A549 (cell line): ENCODE measurements around the gene PPIP5K2. TPM values are rescaled to one million over a fixed set of nuclear protein-coding genes. Genes with fewer than 3 reads are reported as not detected.

Experiments
- ATAC-seq, 2 experiments: fragments of 200-7000 bp in 1 of 2; fragments of >200 bp in 1 of 2; cut with Nextera tagmentation in 1 of 2; cut with Tn5 transposase in 1 of 2; 3 replicates each; pipeline versions ENCODE4 v1.8.0 to v1.9.1; 2018 to 2020; ENCODE audit warnings: mild to moderate bottlenecking in 1 of 2, moderate library complexity in 1 of 2
- CTCF ChIA-PET: fragments of 300-600 bp; sonication (Branson Sonifier 250); formaldehyde crosslinking; extraction: SDS; loops from one replicate; lab custom pipeline; 2021; ENCODE audit warnings: antibody characterized with exemption, inconsistent platforms; lab: Yijun Ruan, JAX
- POLR2A ChIA-PET: fragments of 350-600 bp; formaldehyde crosslinking; extraction: SDS; loops from one replicate; lab custom pipeline; 2021; ENCODE audit warnings: antibody characterized with exemption, inconsistent platforms; lab: Yijun Ruan, JAX
- DNase-seq, 2 experiments: peaks; one replicate each; pipeline versions ENCODE4 v3.0.0 to v3.0.0-alpha.2; 2011 to 2016; ENCODE audit warnings: low read depth in 1 of 2, low spot score in 1 of 2
- FAIRE-seq: peaks from 2 replicates; lab custom pipeline; 2011; peaks lifted over from hg19 to GRCh38; lab: Jason Lieb, UNC
- H3K27ac ChIP-seq, 2 experiments: fragments of >200 bp; sonication (Bioruptor Twin); formaldehyde crosslinking; 3 replicates each; pipeline ENCODE4 v1.5.1; 2016 to 2017
- H3K4me1 ChIP-seq: fragments of >200 bp; sonication (Bioruptor Twin); formaldehyde crosslinking; 3 replicates; pipeline ENCODE4 v1.6.1; 2016
- H3K4me2 ChIP-seq: fragments of >200 bp; sonication (Bioruptor Twin); formaldehyde crosslinking; 3 replicates; pipeline ENCODE4 v1.6.1; 2016
- H3K4me3 ChIP-seq: fragments of >200 bp; sonication (Bioruptor Twin); formaldehyde crosslinking; 3 replicates; pipeline ENCODE4 v1.5.1; 2016
- H3K9me3 ChIP-seq: fragments of >200 bp; sonication (Bioruptor Twin); formaldehyde crosslinking; 3 replicates; pipeline ENCODE4 v1.6.1; 2016
- E2F6 ChIP-seq: IDR thresholded peaks from 2 replicates; pipeline ENCODE4 v1.6.1; 2012; ENCODE audit warnings: low read depth, borderline replicate concordance
- EP300 ChIP-seq, 2 experiments: fragments of >200 bp; sonication (Bioruptor Twin); formaldehyde crosslinking; IDR thresholded peaks; 2 replicates in 1 of 2; 3 replicates in 1 of 2; pipeline ENCODE4 v1.6.1; 2016 to 2017
- FOSB ChIP-seq: fragments of 250-450 bp; sonication (Bioruptor Pico); IDR thresholded peaks from 2 replicates; pipeline ENCODE4 v1.5.0; 2020; ENCODE audit warnings: mild to moderate bottlenecking, moderate library complexity
- HMGXB4 ChIP-seq: fragments of 250-450 bp; sonication (Bioruptor Pico); IDR thresholded peaks from 2 replicates; pipeline ENCODE4 v1.5.0; 2021; ENCODE audit warnings: mild to moderate bottlenecking, moderate library complexity, borderline replicate concordance
- HOXA7 ChIP-seq: fragments of 250-450 bp; sonication (Bioruptor Pico); IDR thresholded peaks from 2 replicates; pipeline ENCODE4 v1.5.0; 2020; ENCODE audit warnings: mild to moderate bottlenecking, moderate library complexity
- HOXB5 ChIP-seq: fragments of 250-450 bp; sonication (Bioruptor Pico); IDR thresholded peaks from 2 replicates; pipeline ENCODE4 v1.5.0; 2020; ENCODE audit warnings: mild to moderate bottlenecking, moderate library complexity
- JUN ChIP-seq, 2 experiments: fragments of >200 bp; sonication (Bioruptor Twin); formaldehyde crosslinking; IDR thresholded peaks; 2 replicates in 1 of 2; 3 replicates in 1 of 2; pipeline ENCODE4 v1.6.1; 2016 to 2017
- KDM5A ChIP-seq: fragments of 200-600 bp; sonication (generic); IDR thresholded peaks from 2 replicates; pipeline ENCODE4 v1.6.1; 2016; ENCODE audit warnings: antibody characterized with exemption, mild to moderate bottlenecking
- MAX ChIP-seq: IDR thresholded peaks from 2 replicates; pipeline ENCODE4 v1.6.1; 2012
- MYC ChIP-seq: IDR thresholded peaks from 2 replicates; pipeline ENCODE4 v1.6.1; 2012; ENCODE audit warnings: mild to moderate bottlenecking, inconsistent platforms, low read length, improper control_type of control experiment, borderline replicate concordance
- NFE2L2 ChIP-seq: fragments of 150-350 bp; conservative IDR thresholded peaks from 2 replicates; pipeline ENCODE4 v1.6.1; 2014; ENCODE audit warnings: low read length
- NPAS2 ChIP-seq: fragments of 250-450 bp; sonication (Bioruptor Pico); IDR thresholded peaks from 2 replicates; pipeline ENCODE4 v1.8.0; 2022; ENCODE audit warnings: mild to moderate bottlenecking, moderate library complexity, borderline replicate concordance
- NR3C1 ChIP-seq: fragments of >200 bp; sonication (Bioruptor Twin); formaldehyde crosslinking; IDR thresholded peaks from 3 replicates; pipeline ENCODE4 v1.6.1; 2017
- PHF8 ChIP-seq: fragments of 200-600 bp; sonication (generic); IDR thresholded peaks from 2 replicates; pipeline ENCODE4 v1.6.1; 2016; ENCODE audit warnings: low read depth, mild to moderate bottlenecking, antibody characterized with exemption, moderate library complexity, borderline replicate concordance
- POLR2A ChIP-seq: IDR thresholded peaks from 2 replicates; pipeline ENCODE4 v1.6.1; 2012; ENCODE audit warnings: mild to moderate bottlenecking, low read length
- POLR2AphosphoS2 ChIP-seq: conservative IDR thresholded peaks from 2 replicates; pipeline ENCODE4 v1.6.1; 2012; ENCODE audit warnings: low read length, improper control_type of control experiment, inconsistent platforms
- REST ChIP-seq: fragments of 200-600 bp; sonication (generic); IDR thresholded peaks from 2 replicates; pipeline ENCODE4 v1.6.1; 2016; ENCODE audit warnings: antibody characterized with exemption, mild to moderate bottlenecking, moderate library complexity
- RNF2 ChIP-seq: fragments of 200-600 bp; sonication (generic); IDR thresholded peaks from 2 replicates; pipeline ENCODE4 v1.6.1; 2016; ENCODE audit warnings: low read depth, mild to moderate bottlenecking, antibody characterized with exemption, moderate library complexity, borderline replicate concordance
- SMC3 ChIP-seq: fragments of >200 bp; sonication (Bioruptor Twin); formaldehyde crosslinking; IDR thresholded peaks from 3 replicates; pipeline ENCODE4 v1.6.1; 2018; ENCODE audit warnings: inconsistent platforms
- TFCP2L1 ChIP-seq: fragments of 250-450 bp; sonication (Bioruptor Pico); IDR thresholded peaks from 2 replicates; pipeline ENCODE4 v1.5.0; 2021; ENCODE audit warnings: mild to moderate bottlenecking
- ZNF302 ChIP-seq: fragments of 250-450 bp; sonication (Bioruptor Pico); IDR thresholded peaks from 2 replicates; pipeline ENCODE4 v1.9.0; 2021; ENCODE audit warnings: inconsistent platforms, mild to moderate bottlenecking, moderate library complexity
- ZSCAN20 ChIP-seq: fragments of 250-450 bp; sonication (Bioruptor Pico); IDR thresholded peaks from 2 replicates; pipeline ENCODE4 v1.8.0; 2022; ENCODE audit warnings: mild to moderate bottlenecking, moderate library complexity
- WGBS: methylation state at CpG from one replicate; pipeline ENCODE4 v1.1.6; 2017; ENCODE audit errors: missing lambda C conversion rate; 5-methylcytosine and 5-hydroxymethylcytosine counted together
- polyA plus RNA-seq, 4 experiments: library from polyadenylated mRNA; depleted of rRNA in 3 of 4; stranded (reverse); fragments of >200 nt; fragmentation: RNase III in 1 of 4; extraction: RNeasy Plus Mini Kit Qiagen cat#74134 plus additional on column Dnase treatment in 1 of 4; gene quantifications; 2 replicates in 3 of 4; 3 replicates in 1 of 4; pipeline ENCODE4 v1.2.3, GENCODE V29; 2011 to 2017

PPIP5K2 gene
- polyA plus RNA-seq, 2 of the 4 experiments (the other 2 are of a cell fraction) = 21.9 to 61.7 TPM

GRCh38 chr5:103258957-103259704 is 139.0 kb downstream of the PPIP5K2 start:
- CTCF ChIA-PET = interaction anchor here (1.0 to 2.9 kb wide), 5 partner anchors 15 to 216 kb away, joined by 3 to 19 read pairs (median 4); no protein-coding TSS in a partner anchor
- peak; percentile 69 for TF ChIP-seq MYC
- no peak for TF ChIP-seq HMGXB4 (CRISPR knock-in tag)
- no peak for TF ChIP-seq HOXA7
- no peak for TF ChIP-seq REST
- TF ChIP-seq MAX = peak; percentile 81
- TF ChIP-seq JUN (IDR thresholded peaks at IDR 0.05) = peak; percentile 59; a peak in 4 of 5 replicates
- no peak for TF ChIP-seq NR3C1
- TF ChIP-seq POLR2AphosphoS2 = no peak
- TF ChIP-seq POLR2A = peak; percentile 40; the same call in 1 of the 2 replicates
- peak; percentile 63; the same call in 1 of the 2 replicates for TF ChIP-seq E2F6
- TF ChIP-seq PHF8 = peak; percentile 83
- peak; percentile 79; the same call in 1 of the 2 replicates for TF ChIP-seq TFCP2L1 (CRISPR knock-in tag)
- no peak for TF ChIP-seq SMC3
- peak; percentile 42 to 81 for DNase-seq
- WGBS = 17% methylated on average over 1 of the region's 91 CpGs
- Histone ChIP-seq H3K4me1 (peaks cover 38% of the 10 kb centered on the region), H3K4me2 (peak overlapping the region; percentile 77), H3K9me3 (no peaks in the 10 kb centered on the region), H3K4me3 (peak overlapping the region; percentile 90), H3K27ac (peak overlapping the region; percentile 93 to 95)
- no peak for FAIRE-seq
- POLR2A ChIA-PET = interaction anchor here (0.6 to 3.3 kb wide), 11 partner anchors 10 to 214 kb away, joined by 3 to 32 read pairs (median 5); partner anchors contain the start of genes GIN1 and PPIP5K2
- peak; percentile 75 to 77 for ATAC-seq

- TF ChIP-seq KDM5A = no peak
- no peak for TF ChIP-seq ZNF302 (CRISPR knock-in tag)
- TF ChIP-seq HOXA7 = no peak
- no peak for TF ChIP-seq NR3C1
- TF ChIP-seq TFCP2L1 (CRISPR knock-in tag) = no peak
- TF ChIP-seq FOSB (CRISPR knock-in tag) = no peak
- TF ChIP-seq EP300 (IDR thresholded peaks at IDR 0.05) = no peak
- no peak for TF ChIP-seq NFE2L2
- TF ChIP-seq ZSCAN20 (CRISPR knock-in tag) = no peak
- TF ChIP-seq HOXB5 (CRISPR knock-in tag) = no peak
- no peak for TF ChIP-seq NPAS2 (CRISPR knock-in tag)
- TF ChIP-seq RNF2 = no peak
- Histone ChIP-seq H3K9me3 (no peaks in the 10 kb centered on the region), H3K27ac (peak overlapping the region; percentile 93 to 95), H3K4me1 (peaks cover 45% of the 10 kb centered on the region), H3K4me3 (peak overlapping the region; percentile 90), H3K4me2 (peak overlapping the region; percentile 77)
- ChIA-PET CTCF (interaction anchor here (0.6 to 2.9 kb wide), 5 partner anchors 10 to 216 kb away, joined by 3 to 19 read pairs (median 3); no protein-coding TSS in a partner anchor), POLR2A (interaction anchor here (0.6 to 3.3 kb wide), 7 partner anchors 9 to 214 kb away, joined by 3 to 32 read pairs (median 14); partner anchors contain the start of genes GIN1 and PPIP5K2)
- under 1% methylated on average over 17 of the region's 20 CpGs for WGBS
- ATAC-seq (peak; percentile 25), FAIRE-seq (no peak), DNase-seq (peak in 1 of 2 experiments; percentile 28)
Observed at GRCh38 chr5:103259705-103260355, 139.7 kb downstream of the PPIP5K2 start.
